CD4-positive, CD25-positive, alpha-beta regulatory T cell (primary cell): ENCODE measurements around the gene FGD6. TPM values are rescaled to one million over a fixed set of nuclear protein-coding genes. Genes with fewer than 3 reads are reported as not detected.

Experiments
- ATAC-seq, 2 donors: fragments of 150-1000 bp; cut with Tn5 transposase; one replicate each; pipeline ENCODE4 v1.10.0; 2021; ENCODE audit warnings: low read depth in 2 of 2, moderate number of reproducible peaks in 2 of 2, moderate library complexity in 1 of 2
- DNase-seq, 3 donors: peaks; one replicate each; pipeline versions ENCODE4 v3.0.0 to v3.0.0-alpha.2; 2012 to 2022; ENCODE audit warnings: mixed read lengths in 1 of 3
- H3K27ac ChIP-seq: one replicate; pipeline ENCODE4 v1.7.0; 2013; ENCODE audit warnings: mild to moderate bottlenecking, low read length; ENCODE audit not compliant: insufficient read depth, poor library complexity, severe bottlenecking
- H3K27me3 ChIP-seq: one replicate; pipeline ENCODE4 v1.7.0; 2013; ENCODE audit warnings: low read length; ENCODE audit not compliant: control insufficient read depth, insufficient read depth
- H3K36me3 ChIP-seq: one replicate; pipeline ENCODE4 v1.7.0; 2013; ENCODE audit warnings: mild to moderate bottlenecking, low read length, moderate library complexity; ENCODE audit not compliant: control insufficient read depth, insufficient read depth
- H3K4me1 ChIP-seq: 2 replicates; pipeline ENCODE4 v1.7.0; 2013; ENCODE audit warnings: mild to moderate bottlenecking, low read length; ENCODE audit not compliant: insufficient read depth, control insufficient read depth, poor library complexity, severe bottlenecking
- H3K4me3 ChIP-seq: one replicate; pipeline ENCODE4 v1.7.0; 2013; ENCODE audit warnings: low read depth, mild to moderate bottlenecking, low read length, moderate library complexity
- H3K9me3 ChIP-seq, 2 experiments: 1 replicate in 1 of 2; 2 replicates in 1 of 2; pipeline ENCODE4 v1.7.0; 2013; ENCODE audit warnings: low read length in 2 of 2, mild to moderate bottlenecking in 1 of 2, moderate library complexity in 1 of 2; ENCODE audit not compliant: control insufficient read depth in 2 of 2
- H3K27ac Mint-ChIP-seq, 3 donors: one replicate each; pipeline ENCODE4 v1.8.0; 2020 to 2022; ENCODE audit warnings: mild to moderate bottlenecking in 3 of 3, mixed read lengths in 3 of 3, moderate library complexity in 2 of 3
- H3K27me3 Mint-ChIP-seq: one replicate; pipeline ENCODE4 v1.8.0; 2022; ENCODE audit warnings: mild to moderate bottlenecking, mixed read lengths
- H3K36me3 Mint-ChIP-seq: one replicate; pipeline ENCODE4 v1.8.0; 2020; ENCODE audit warnings: mixed read lengths
- H3K4me1 Mint-ChIP-seq, 4 donors: one replicate each; pipeline ENCODE4 v1.8.0; 2020 to 2022; ENCODE audit warnings: mixed read lengths in 4 of 4, mild to moderate bottlenecking in 1 of 4
- H3K4me3 Mint-ChIP-seq, 4 donors: one replicate each; pipeline ENCODE4 v1.8.0; 2020 to 2022; ENCODE audit warnings: mild to moderate bottlenecking in 4 of 4, mixed read lengths in 4 of 4, moderate library complexity in 3 of 4
- H3K9me3 Mint-ChIP-seq, 7 donors: one replicate each; pipeline ENCODE4 v1.8.0; 2020 to 2022; ENCODE audit warnings: mixed read lengths in 7 of 7, mild to moderate bottlenecking in 3 of 7, moderate library complexity in 2 of 7
- polyA plus RNA-seq, 4 donors: library from polyadenylated mRNA; unstranded; fragments of 300-500 nt; fragmentation: Illumina TruSeq; gene quantifications; one replicate each; pipeline ENCODE4 v1.2.3, GENCODE V29; 2021
- total RNA-seq: library from RNA; stranded (reverse); gene quantifications from one replicate; pipeline ENCODE4 v1.2.3, GENCODE V29; 2022

The FGD6 gene
- total and polyA plus RNA-seq, 5 donors from 2014 or later: 0.06 to 0.79 (median 0.09) TPM; not detected in 1

DNA sequence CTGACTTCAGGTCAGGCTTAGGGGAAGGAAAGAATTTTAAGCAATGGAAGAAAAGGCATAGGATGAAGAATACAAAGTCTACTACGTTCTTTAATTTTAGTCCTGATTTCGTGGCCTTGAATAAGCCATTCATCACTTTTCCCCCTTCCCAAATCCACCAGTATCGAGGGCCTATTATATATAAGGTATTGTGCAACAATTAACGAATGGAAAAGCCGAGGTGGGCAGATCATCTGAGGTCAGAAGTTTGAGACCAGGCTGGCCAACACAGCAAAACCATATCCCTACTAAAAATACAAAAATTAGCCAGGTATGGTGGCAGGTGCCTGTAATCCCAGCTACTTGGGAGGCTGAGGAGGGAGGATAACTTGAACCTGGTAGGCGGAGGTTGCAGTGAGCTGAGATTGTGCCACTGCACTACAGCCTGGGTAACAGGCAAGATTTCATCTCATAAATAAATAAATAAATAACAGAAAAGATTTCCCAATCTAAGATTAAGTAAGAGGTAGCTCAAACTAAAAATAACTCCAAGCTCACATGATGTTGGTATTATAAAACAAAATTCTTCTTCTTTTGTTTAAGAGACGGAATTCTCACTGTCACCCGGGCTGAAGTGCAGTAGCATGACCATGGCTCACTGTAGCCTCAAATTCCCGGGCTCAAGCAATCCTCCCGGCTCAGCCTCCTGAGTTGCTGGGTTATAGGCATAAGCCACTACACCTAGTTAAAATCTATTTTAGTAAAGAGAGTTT is 85.5 kb downstream of the FGD6 start:
- H3K27ac Mint-ChIP-seq: peak overlapping the region in 1 of 3 donors; percentile 38
- peaks cover 6% of the 10 kb centered on the region for H3K27me3 Mint-ChIP-seq
- H3K4me1 ChIP-seq: no peaks in the 10 kb centered on the region
- peaks cover 0 to 1% (median 0%) of the 10 kb centered on the region in 7 donors for H3K9me3 Mint-ChIP-seq
- no peak overlapping the region for H3K4me3 Mint-ChIP-seq
- no peak for DNase-seq
- H3K27ac ChIP-seq: no peak overlapping the region
- no peak for ATAC-seq
- H3K4me1 Mint-ChIP-seq: no peaks in the 10 kb centered on the region
- no peaks in the 10 kb centered on the region for H3K27me3 ChIP-seq
- no peak overlapping the region for H3K4me3 ChIP-seq
- H3K36me3 Mint-ChIP-seq: no peaks in the 10 kb centered on the region
- no peaks in the 10 kb centered on the region for H3K36me3 ChIP-seq
- H3K9me3 ChIP-seq: no peaks in the 10 kb centered on the region

- Mint-ChIP-seq H3K27ac (no peak overlapping the region), H3K9me3 (no peaks in the 10 kb centered on the region), H3K27me3 (peaks cover 6% of the 10 kb centered on the region), H3K36me3 (no peaks in the 10 kb centered on the region), H3K4me1 (no peaks in the 10 kb centered on the region), H3K4me3 (no peak overlapping the region)
- Histone ChIP-seq H3K36me3 (no peaks in the 10 kb centered on the region), H3K4me3 (no peak overlapping the region), H3K27me3 (no peaks in the 10 kb centered on the region), H3K4me1 (no peaks in the 10 kb centered on the region), H3K27ac (no peak overlapping the region), H3K9me3 (no peaks in the 10 kb centered on the region)
- no peak for DNase-seq
- ATAC-seq: no peak
These were observed 87.2 kb downstream of the FGD6 start for GRCh38 chr12:95130096-95130495.

- Mint-ChIP-seq H3K4me1 (no peaks in the 10 kb centered on the region), H3K36me3 (no peaks in the 10 kb centered on the region), H3K9me3 (no peaks in the 10 kb centered on the region), H3K4me3 (no peak overlapping the region), H3K27me3 (peaks cover 6% of the 10 kb centered on the region), H3K27ac (no peak overlapping the region)
- ATAC-seq (no peak), DNase-seq (no peak)
- Histone ChIP-seq H3K9me3 (no peaks in the 10 kb centered on the region), H3K36me3 (no peaks in the 10 kb centered on the region), H3K27ac (no peak overlapping the region), H3K4me1 (no peaks in the 10 kb centered on the region), H3K27me3 (no peaks in the 10 kb centered on the region), H3K4me3 (no peak overlapping the region)
These were observed 88.2 kb downstream of the FGD6 start for GRCh38 chr12:95129115-95129514.

DNA sequence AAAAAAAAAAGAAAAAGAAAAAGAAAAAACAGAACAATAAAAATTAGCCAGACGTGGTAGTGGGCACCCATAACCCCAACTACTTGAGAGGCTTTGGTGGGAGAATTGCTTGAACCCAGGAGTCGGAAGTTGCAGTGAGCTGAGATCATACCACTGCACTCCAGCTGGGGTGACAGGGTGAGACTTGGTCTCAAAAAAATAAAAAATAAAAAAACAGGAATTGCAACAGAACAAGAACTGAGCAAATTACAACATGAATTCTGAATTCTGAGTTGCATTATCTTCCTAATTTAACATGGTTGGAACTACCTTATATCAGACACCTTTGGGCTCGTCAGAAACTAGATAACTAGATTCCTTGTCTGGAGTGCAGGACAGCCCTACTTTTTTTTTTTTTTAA is 90.5 kb downstream of the FGD6 start:
- Mint-ChIP-seq H3K4me1 (no peaks in the 10 kb centered on the region), H3K4me3 (no peak overlapping the region), H3K36me3 (no peaks in the 10 kb centered on the region), H3K9me3 (no peaks in the 10 kb centered on the region), H3K27me3 (peaks cover 6% of the 10 kb centered on the region), H3K27ac (no peak overlapping the region)
- DNase-seq: no peak
- Histone ChIP-seq H3K4me1 (no peaks in the 10 kb centered on the region), H3K9me3 (no peaks in the 10 kb centered on the region), H3K27ac (no peak overlapping the region), H3K27me3 (no peaks in the 10 kb centered on the region), H3K36me3 (no peaks in the 10 kb centered on the region), H3K4me3 (no peak overlapping the region)
- no peak for ATAC-seq

- no peaks in the 10 kb centered on the region for H3K4me1 Mint-ChIP-seq
These were observed 91.2 kb downstream of the FGD6 start for GRCh38 chr12:95126076-95126475.

GRCh38 chr12:95124106-95124505 is 93.2 kb downstream of the FGD6 start:
- Histone ChIP-seq H3K27ac (no peak overlapping the region), H3K27me3 (no peaks in the 10 kb centered on the region), H3K4me3 (no peak overlapping the region), H3K4me1 (no peaks in the 10 kb centered on the region), H3K36me3 (no peaks in the 10 kb centered on the region), H3K9me3 (no peaks in the 10 kb centered on the region)
- no peak overlapping the region for H3K4me3 Mint-ChIP-seq
- no peak overlapping the region for H3K27ac Mint-ChIP-seq
- no peaks in the 10 kb centered on the region for H3K36me3 Mint-ChIP-seq
- peaks cover 6% of the 10 kb centered on the region for H3K27me3 Mint-ChIP-seq
- ATAC-seq (no peak), DNase-seq (no peak)
- no peaks in the 10 kb centered on the region for H3K9me3 Mint-ChIP-seq
- no peaks in the 10 kb centered on the region for H3K4me1 Mint-ChIP-seq

More at GRCh38 chr12:95126076-95126475, 91.2 kb downstream of the FGD6 start:
- H3K36me3 Mint-ChIP-seq: no peaks in the 10 kb centered on the region
- H3K4me3 Mint-ChIP-seq: no peak overlapping the region
- H3K9me3 Mint-ChIP-seq: no peaks in the 10 kb centered on the region
- DNase-seq (no peak), ATAC-seq (no peak)
- Histone ChIP-seq H3K4me1 (no peaks in the 10 kb centered on the region), H3K27ac (no peak overlapping the region), H3K4me3 (no peak overlapping the region), H3K27me3 (no peaks in the 10 kb centered on the region), H3K36me3 (no peaks in the 10 kb centered on the region), H3K9me3 (no peaks in the 10 kb centered on the region)
- H3K27me3 Mint-ChIP-seq: peaks cover 6% of the 10 kb centered on the region
- H3K27ac Mint-ChIP-seq: no peak overlapping the region

- H3K27me3 Mint-ChIP-seq: no peaks in the 10 kb centered on the region
- no peak overlapping the region for H3K4me3 Mint-ChIP-seq
- peaks cover 0 to 6% (median 0%) of the 10 kb centered on the region in 4 donors for H3K4me1 Mint-ChIP-seq
- Histone ChIP-seq H3K27me3 (no peaks in the 10 kb centered on the region), H3K4me3 (no peak overlapping the region), H3K36me3 (no peaks in the 10 kb centered on the region), H3K4me1 (no peaks in the 10 kb centered on the region), H3K9me3 (no peaks in the 10 kb centered on the region), H3K27ac (no peak overlapping the region)
- H3K36me3 Mint-ChIP-seq: no peaks in the 10 kb centered on the region
- no peak overlapping the region for H3K27ac Mint-ChIP-seq
- DNase-seq (no peak), ATAC-seq (no peak)
- no peaks in the 10 kb centered on the region for H3K9me3 Mint-ChIP-seq
These were observed 98.5 kb downstream of the FGD6 start for GRCh38 chr12:95118788-95119179.

GRCh38 chr12:95118138-95118787 is 99.0 kb downstream of the FGD6 start:
- H3K27ac Mint-ChIP-seq: no peak overlapping the region
- H3K36me3 ChIP-seq: no peaks in the 10 kb centered on the region
- peaks cover 0 to 6% (median 0%) of the 10 kb centered on the region in 4 donors for H3K4me1 Mint-ChIP-seq
- no peaks in the 10 kb centered on the region for H3K4me1 ChIP-seq
- no peaks in the 10 kb centered on the region for H3K27me3 Mint-ChIP-seq
- H3K9me3 Mint-ChIP-seq: no peaks in the 10 kb centered on the region
- H3K4me3 ChIP-seq: no peak overlapping the region
- H3K36me3 Mint-ChIP-seq: no peaks in the 10 kb centered on the region
- DNase-seq (no peak), ATAC-seq (no peak)
- H3K27ac ChIP-seq: no peak overlapping the region
- H3K4me3 Mint-ChIP-seq: no peak overlapping the region
- no peaks in the 10 kb centered on the region for H3K27me3 ChIP-seq
- H3K9me3 ChIP-seq: no peaks in the 10 kb centered on the region
